Measurements from ENCODE around the gene LRP1.
A peak's percentile ranks its signal among the peaks of the same experiment; 100 is the strongest.

Gene LRP1

GRCh38 chr12:57127726-57128518 is at the start of gene LRP1:
Gene LRP1 (plus strand): TSS chr12:57128483. CDS start chr12:57128965, 482 bp downstream.
- peak within 1 kb of the TSS; percentile 92 for H2AFZ ChIP-seq (ENCODE audit: low read length)
- no peaks in the 10 kb centered on the region for H3K79me2 ChIP-seq (ENCODE audit: insufficient read depth, low read length)
- no peak for TF ChIP-seq EZH2phosphoT487 (IDR thresholded peaks at IDR 0.05; ENCODE audit: borderline replicate concordance)
- TF ChIP-seq CTCF (conservative IDR thresholded peaks at IDR 0.05; ENCODE audit: low read length): no peak
- H3K4me3 ChIP-seq (ENCODE audit: low read length, poor library complexity, severe bottlenecking): peak within 1 kb of the TSS; percentile 82
- no peaks in the 10 kb centered on the region; the same call in 1 of the 2 replicates for H3F3A ChIP-seq (ENCODE audit: low read depth)
- H3K27me3 ChIP-seq (ENCODE audit: insufficient read depth, low read length, poor library complexity, severe bottlenecking): no peaks in the 10 kb centered on the region
- H3K36me3 ChIP-seq (ENCODE audit: insufficient read depth, low read length): no peaks in the 10 kb centered on the region
- no peaks in the 10 kb centered on the region for H3K9me2 ChIP-seq (replicated peaks; ENCODE audit: low read depth, low read length)
- H3K4me1 ChIP-seq (ENCODE audit: insufficient read depth, low read length, poor library complexity, severe bottlenecking): peaks cover 29% of the 10 kb centered on the region
- peak within 1 kb of the TSS; percentile 88 for H3K4me2 ChIP-seq (ENCODE audit: low read depth, low read length, poor library complexity, severe bottlenecking)
- no peaks in the 10 kb centered on the region for H3K9me3 ChIP-seq (ENCODE audit: insufficient read depth, low read depth, low read length)
- H3K9ac ChIP-seq (ENCODE audit: low read depth, low read length, poor library complexity, severe bottlenecking): peak within 1 kb of the TSS; percentile 76
- H4K20me1 ChIP-seq (ENCODE audit: insufficient read depth, low read length, poor library complexity, severe bottlenecking): no peaks in the 10 kb centered on the region

GRCh38 chr12:57078519-57079404 is 49.5 kb upstream of the LRP1 start, which contains the start of gene NEMP1:
Gene NEMP1 (minus strand): TSS chr12:57078791. CDS start chr12:57078745, 46 bp downstream.
- Histone ChIP-seq H4K20me1 (ENCODE audit: insufficient read depth, low read length, poor library complexity, severe bottlenecking) (peaks cover 5% of the 10 kb centered on the region), H3K9me2 (replicated peaks; ENCODE audit: low read depth, low read length) (no peaks in the 10 kb centered on the region), H3K9ac (ENCODE audit: low read depth, low read length, poor library complexity, severe bottlenecking) (peak within 1 kb of the TSS; percentile 97), H3K4me3 (ENCODE audit: low read length, poor library complexity, severe bottlenecking) (peak within 1 kb of the TSS; percentile 89), H3K27me3 (ENCODE audit: insufficient read depth, low read length, poor library complexity, severe bottlenecking) (no peaks in the 10 kb centered on the region), H3K4me2 (ENCODE audit: low read depth, low read length, poor library complexity, severe bottlenecking) (peak within 1 kb of the TSS; percentile 78), H3K36me3 (ENCODE audit: insufficient read depth, low read length) (no peaks in the 10 kb centered on the region), H2AFZ (ENCODE audit: low read length) (peak within 1 kb of the TSS; percentile 54; the same call in 1 of the 2 replicates), H3F3A (ENCODE audit: low read depth) (peaks cover 6% of the 10 kb centered on the region), H3K9me3 (ENCODE audit: insufficient read depth, low read depth, low read length) (no peaks in the 10 kb centered on the region), H3K79me2 (ENCODE audit: insufficient read depth, low read length) (peaks cover 31% of the 10 kb centered on the region), H3K4me1 (ENCODE audit: insufficient read depth, low read length, poor library complexity, severe bottlenecking) (peaks cover 12% of the 10 kb centered on the region)
- TF ChIP-seq EZH2phosphoT487 (IDR thresholded peaks at IDR 0.05; ENCODE audit: borderline replicate concordance) (no peak), CTCF (conservative IDR thresholded peaks at IDR 0.05; ENCODE audit: low read length) (no peak)

- H3K9me2 ChIP-seq (replicated peaks; ENCODE audit: low read depth, low read length): no peaks in the 10 kb centered on the region
- H2AFZ ChIP-seq (ENCODE audit: low read length): no peak overlapping the region
- H3F3A ChIP-seq (ENCODE audit: low read depth): peaks cover 6% of the 10 kb centered on the region
- no peaks in the 10 kb centered on the region for H3K9me3 ChIP-seq (ENCODE audit: insufficient read depth, low read depth, low read length)
- H3K9ac ChIP-seq (ENCODE audit: low read depth, low read length, poor library complexity, severe bottlenecking): peak overlapping the region; percentile 87
- no peaks in the 10 kb centered on the region for H3K36me3 ChIP-seq (ENCODE audit: insufficient read depth, low read length)
- H4K20me1 ChIP-seq (ENCODE audit: insufficient read depth, low read length, poor library complexity, severe bottlenecking): peaks cover 5% of the 10 kb centered on the region
- H3K4me3 ChIP-seq (ENCODE audit: low read length, poor library complexity, severe bottlenecking): peak overlapping the region; percentile 68
- peaks cover 12% of the 10 kb centered on the region for H3K4me1 ChIP-seq (ENCODE audit: insufficient read depth, low read length, poor library complexity, severe bottlenecking)
- H3K4me2 ChIP-seq (ENCODE audit: low read depth, low read length, poor library complexity, severe bottlenecking): peak overlapping the region; percentile 78
- no peaks in the 10 kb centered on the region for H3K27me3 ChIP-seq (ENCODE audit: insufficient read depth, low read length, poor library complexity, severe bottlenecking)
- peaks cover 20% of the 10 kb centered on the region for H3K79me2 ChIP-seq (ENCODE audit: insufficient read depth, low read length)
- no peak for TF ChIP-seq EZH2phosphoT487 (IDR thresholded peaks at IDR 0.05; ENCODE audit: borderline replicate concordance)
- no peak for TF ChIP-seq CTCF (conservative IDR thresholded peaks at IDR 0.05; ENCODE audit: low read length)
These were observed 48.5 kb upstream of the LRP1 start for GRCh38 chr12:57079821-57080220.

Data from Loucy (cell line).